H9 (cell line): ENCODE measurements around the gene OR52M1. TPM values are rescaled to one million over a fixed set of nuclear protein-coding genes. Genes with fewer than 3 reads are reported as not detected.

Experiments used
- DNase-seq: peaks from one replicate; pipeline ENCODE4 v3.0.0-alpha.2; 2017
- H2AFZ ChIP-seq: one replicate; pipeline ENCODE4 v1.6.1; 2013; ENCODE audit warnings: mild to moderate bottlenecking, low read length, control low read depth, moderate library complexity
- H2AK5ac ChIP-seq: 2 replicates; pipeline ENCODE4 v1.6.1; 2013; ENCODE audit warnings: low read length, control low read depth, mixed read lengths; ENCODE audit not compliant: insufficient read length
- H2BK120ac ChIP-seq: one replicate; pipeline ENCODE4 v1.6.1; 2013; ENCODE audit warnings: low read depth, mild to moderate bottlenecking, low read length, control low read depth, inconsistent platforms; ENCODE audit not compliant: poor library complexity, severe bottlenecking
- H2BK12ac ChIP-seq: 2 replicates; pipeline ENCODE4 v1.6.1; 2013; ENCODE audit warnings: low read length, control low read depth, mixed read lengths, low read depth; ENCODE audit not compliant: insufficient read length
- H2BK15ac ChIP-seq: 2 replicates; pipeline ENCODE4 v1.6.1; 2013; ENCODE audit warnings: low read depth, low read length, control low read depth
- H2BK20ac ChIP-seq: one replicate; pipeline ENCODE4 v1.6.1; 2013; ENCODE audit warnings: low read depth, mild to moderate bottlenecking, low read length, control low read depth, inconsistent platforms; ENCODE audit not compliant: poor library complexity, severe bottlenecking
- H2BK5ac ChIP-seq: 2 replicates; pipeline ENCODE4 v1.6.1; 2013; ENCODE audit warnings: low read length, control low read depth, mixed read lengths; ENCODE audit not compliant: insufficient read length
- H3K14ac ChIP-seq: 2 replicates; pipeline ENCODE4 v1.6.1; 2013; ENCODE audit warnings: low read length, control low read depth; ENCODE audit not compliant: insufficient read depth
- H3K18ac ChIP-seq: 2 replicates; pipeline ENCODE4 v1.6.1; 2013; ENCODE audit warnings: low read depth, mild to moderate bottlenecking, mixed read lengths, low read length, control low read depth; ENCODE audit not compliant: insufficient read length
- H3K23ac ChIP-seq: 2 replicates; pipeline ENCODE4 v1.6.1; 2013; ENCODE audit warnings: low read length, control low read depth, mixed read lengths, low read depth; ENCODE audit not compliant: insufficient read length
- H3K23me2 ChIP-seq: 2 replicates; pipeline ENCODE4 v1.6.1; 2013; ENCODE audit warnings: low read depth, mild to moderate bottlenecking, mixed read lengths, low read length, control low read depth; ENCODE audit not compliant: insufficient read length, poor library complexity, severe bottlenecking
- H3K27ac ChIP-seq: 2 replicates; pipeline ENCODE4 v1.5.1; 2013; ENCODE audit warnings: low read length, control low read depth, mixed read lengths, low read depth; ENCODE audit not compliant: insufficient read length
- H3K27me3 ChIP-seq: 2 replicates; pipeline ENCODE4 v1.6.1; 2013; ENCODE audit warnings: low read length, control low read depth, inconsistent platforms; ENCODE audit not compliant: insufficient read depth
- H3K4ac ChIP-seq: 2 replicates; pipeline ENCODE4 v1.6.1; 2013; ENCODE audit warnings: low read depth, mild to moderate bottlenecking, control low read depth, inconsistent platforms, low read length, moderate library complexity
- H3K4me1 ChIP-seq: 2 replicates; pipeline ENCODE4 v1.6.1; 2013; ENCODE audit warnings: low read length, control low read depth, inconsistent platforms; ENCODE audit not compliant: insufficient read depth
- H3K4me2 ChIP-seq: 2 replicates; pipeline ENCODE4 v1.6.1; 2013; ENCODE audit warnings: low read length, control low read depth, mixed read lengths; ENCODE audit not compliant: insufficient read length, insufficient read depth
- H3K56ac ChIP-seq: 2 replicates; pipeline ENCODE4 v1.6.1; 2013; ENCODE audit warnings: low read depth, mild to moderate bottlenecking, mixed read lengths, low read length, control low read depth; ENCODE audit not compliant: insufficient read length
- H3K79me1 ChIP-seq: 2 replicates; pipeline ENCODE4 v1.6.1; 2013; ENCODE audit warnings: low read depth, mild to moderate bottlenecking, moderate library complexity, low read length, control low read depth, inconsistent platforms; ENCODE audit not compliant: insufficient read depth, poor library complexity, severe bottlenecking
- H3K79me2 ChIP-seq: 2 replicates; pipeline ENCODE4 v1.6.1; 2013; ENCODE audit warnings: low read length, control low read depth, inconsistent platforms; ENCODE audit not compliant: insufficient read depth
- H3K9ac ChIP-seq: 2 replicates; pipeline ENCODE4 v1.6.1; 2013; ENCODE audit warnings: low read length, control low read depth, mixed read lengths; ENCODE audit not compliant: insufficient read length; ENCODE audit errors: extremely low read depth
- H3K9me3 ChIP-seq: one replicate; pipeline ENCODE4 v1.6.1; 2013; ENCODE audit warnings: low read depth, low read length, inconsistent platforms; ENCODE audit not compliant: control insufficient read depth
- H3T11ph ChIP-seq: one replicate; pipeline ENCODE4 v1.6.1; 2013; ENCODE audit warnings: mild to moderate bottlenecking, low read length, control low read depth, inconsistent platforms
- H4K20me1 ChIP-seq: one replicate; pipeline ENCODE4 v1.6.1; 2013; ENCODE audit not compliant: control insufficient read depth, insufficient read length, insufficient read depth
- H4K5ac ChIP-seq: 2 replicates; pipeline ENCODE4 v1.6.1; 2013; ENCODE audit warnings: low read depth, mild to moderate bottlenecking, mixed read lengths, low read length, control low read depth; ENCODE audit not compliant: insufficient read length
- H4K8ac ChIP-seq: replicated peaks from 2 replicates; pipeline ENCODE4 v1.6.1; 2013; ENCODE audit warnings: low read length, control low read depth, mixed read lengths, low read depth; ENCODE audit not compliant: insufficient read length
- H4K91ac ChIP-seq: 2 replicates; pipeline ENCODE4 v1.6.1; 2013; ENCODE audit warnings: low read depth, mild to moderate bottlenecking, moderate library complexity, mixed read lengths, low read length, control low read depth; ENCODE audit not compliant: insufficient read length
- H3K27ac Mint-ChIP-seq, 3 experiments: 2 replicates in 2 of 3; 3 replicates in 1 of 3; pipeline ENCODE4 v1.8.0; 2020 to 2021; ENCODE audit warnings: mixed read lengths in 3 of 3, mild to moderate bottlenecking in 1 of 3, moderate library complexity in 1 of 3
- H3K27me3 Mint-ChIP-seq: 2 replicates; pipeline ENCODE4 v1.8.0; 2021; ENCODE audit warnings: low read depth, mild to moderate bottlenecking, moderate library complexity, mixed read lengths
- H3K36me3 Mint-ChIP-seq, 3 experiments: 2 replicates in 2 of 3; 3 replicates in 1 of 3; pipeline ENCODE4 v1.8.0; 2020 to 2021; ENCODE audit warnings: low read depth in 3 of 3, mixed read lengths in 3 of 3; ENCODE audit not compliant: insufficient read depth in 1 of 3
- H3K4me1 Mint-ChIP-seq, 2 experiments: 2 replicates each; pipeline ENCODE4 v1.8.0; 2020; ENCODE audit warnings: mixed read lengths in 2 of 2
- H3K4me3 Mint-ChIP-seq, 2 experiments: 2 replicates in 1 of 2; 3 replicates in 1 of 2; pipeline ENCODE4 v1.8.0; 2020 to 2021; ENCODE audit warnings: mild to moderate bottlenecking in 2 of 2, mixed read lengths in 2 of 2, moderate library complexity in 1 of 2
- H3K9me3 Mint-ChIP-seq, 2 experiments: 2 replicates in 1 of 2; 3 replicates in 1 of 2; pipeline ENCODE4 v1.8.0; 2020; ENCODE audit warnings: mild to moderate bottlenecking in 2 of 2, mixed read lengths in 2 of 2, moderate library complexity in 1 of 2
- CTCF ChIP-seq: fragments of 200-600 bp; sonication (generic); conservative IDR thresholded peaks from 3 replicates; pipeline ENCODE4 v1.8.0; 2021; ENCODE audit warnings: antibody characterized with exemption, mild to moderate bottlenecking
- WGBS: extraction: QIAGEN DNeasy Blood & Tissue Kit; methylation state at CpG from one replicate; pipeline ENCODE4 v1.1.7; 2013; ENCODE audit warnings: missing lambda C conversion rate, low lambda C conversion rate, mixed read lengths; ENCODE audit not compliant: insufficient read length; ENCODE audit errors: extremely low coverage; 5-methylcytosine and 5-hydroxymethylcytosine counted together
- total RNA-seq: library from RNA; stranded (reverse); gene quantifications from 2 replicates; pipeline ENCODE4 v1.2.1, GENCODE V29; 2021

The OR52M1 gene
- total RNA-seq, 1 experiment from 2014 or later = not detected

- H3K23me2 ChIP-seq = no peaks in the 10 kb centered on the region
- no peaks in the 10 kb centered on the region for H3K9me3 Mint-ChIP-seq
- H2BK5ac ChIP-seq = no peak overlapping the region
- no peak overlapping the region for H2BK15ac ChIP-seq
- no peak overlapping the region for H2AK5ac ChIP-seq
- H3K27ac Mint-ChIP-seq = no peak overlapping the region
- H3K56ac ChIP-seq = no peak overlapping the region
- H3K79me1 ChIP-seq = no peaks in the 10 kb centered on the region
- no peak overlapping the region for H3K18ac ChIP-seq
- TF ChIP-seq CTCF = no peak
- H3K4ac ChIP-seq = no peak overlapping the region
- H3T11ph ChIP-seq = no peak overlapping the region
- H4K91ac ChIP-seq = no peak overlapping the region
- H3K4me1 Mint-ChIP-seq = no peaks in the 10 kb centered on the region
- H3K23ac ChIP-seq = no peak overlapping the region
- no CpG with 5 or more reads among the region's 1 CpG for WGBS
- no peak for DNase-seq
- peaks cover 2% of the 10 kb centered on the region for H3K27me3 Mint-ChIP-seq
- no peak overlapping the region for H2BK12ac ChIP-seq
- no peaks in the 10 kb centered on the region for H3K79me2 ChIP-seq
- H3K36me3 Mint-ChIP-seq = no peaks in the 10 kb centered on the region; a peak in 1 of 7 replicates
- H4K20me1 ChIP-seq = no peaks in the 10 kb centered on the region
- no peak overlapping the region for H2BK120ac ChIP-seq
- H3K9me3 ChIP-seq = no peaks in the 10 kb centered on the region
- no peak overlapping the region for H2AFZ ChIP-seq
- H2BK20ac ChIP-seq = no peak overlapping the region
- peaks cover 3% of the 10 kb centered on the region; the same call in 1 of the 2 replicates for H3K4me1 ChIP-seq
- H3K27ac ChIP-seq = no peak overlapping the region
- H3K9ac ChIP-seq = no peak overlapping the region
- no peak overlapping the region for H4K5ac ChIP-seq
- no peaks in the 10 kb centered on the region for H3K27me3 ChIP-seq
- no peak overlapping the region for H3K4me2 ChIP-seq
- H4K8ac ChIP-seq = no peak overlapping the region
- H3K4me3 Mint-ChIP-seq = no peak overlapping the region
- no peak overlapping the region for H3K14ac ChIP-seq
Observed at GRCh38 chr11:4523666-4524065, 21.3 kb upstream of the OR52M1 start.
